ENCODE results near the gene PIGZ.

The PIGZ gene

GRCh38 chr3:196967412-196968232 is 1.0 kb downstream of the PIGZ start:
- DNase-seq (ENCODE audit: low spot score) = no peak
- TF ChIP-seq, protein P1, sequence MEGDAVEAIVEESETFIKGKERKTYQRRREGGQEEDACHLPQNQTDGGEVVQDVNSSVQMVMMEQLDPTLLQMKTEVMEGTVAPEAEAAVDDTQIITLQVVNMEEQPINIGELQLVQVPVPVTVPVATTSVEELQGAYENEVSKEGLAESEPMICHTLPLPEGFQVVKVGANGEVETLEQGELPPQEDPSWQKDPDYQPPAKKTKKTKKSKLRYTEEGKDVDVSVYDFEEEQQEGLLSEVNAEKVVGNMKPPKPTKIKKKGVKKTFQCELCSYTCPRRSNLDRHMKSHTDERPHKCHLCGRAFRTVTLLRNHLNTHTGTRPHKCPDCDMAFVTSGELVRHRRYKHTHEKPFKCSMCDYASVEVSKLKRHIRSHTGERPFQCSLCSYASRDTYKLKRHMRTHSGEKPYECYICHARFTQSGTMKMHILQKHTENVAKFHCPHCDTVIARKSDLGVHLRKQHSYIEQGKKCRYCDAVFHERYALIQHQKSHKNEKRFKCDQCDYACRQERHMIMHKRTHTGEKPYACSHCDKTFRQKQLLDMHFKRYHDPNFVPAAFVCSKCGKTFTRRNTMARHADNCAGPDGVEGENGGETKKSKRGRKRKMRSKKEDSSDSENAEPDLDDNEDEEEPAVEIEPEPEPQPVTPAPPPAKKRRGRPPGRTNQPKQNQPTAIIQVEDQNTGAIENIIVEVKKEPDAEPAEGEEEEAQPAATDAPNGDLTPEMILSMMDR (IDR thresholded peaks at IDR 0.05) = no peak
- Histone ChIP-seq H3K4me3 (peak overlapping the region; percentile 76), H3K27ac (no peak overlapping the region)

DNA sequence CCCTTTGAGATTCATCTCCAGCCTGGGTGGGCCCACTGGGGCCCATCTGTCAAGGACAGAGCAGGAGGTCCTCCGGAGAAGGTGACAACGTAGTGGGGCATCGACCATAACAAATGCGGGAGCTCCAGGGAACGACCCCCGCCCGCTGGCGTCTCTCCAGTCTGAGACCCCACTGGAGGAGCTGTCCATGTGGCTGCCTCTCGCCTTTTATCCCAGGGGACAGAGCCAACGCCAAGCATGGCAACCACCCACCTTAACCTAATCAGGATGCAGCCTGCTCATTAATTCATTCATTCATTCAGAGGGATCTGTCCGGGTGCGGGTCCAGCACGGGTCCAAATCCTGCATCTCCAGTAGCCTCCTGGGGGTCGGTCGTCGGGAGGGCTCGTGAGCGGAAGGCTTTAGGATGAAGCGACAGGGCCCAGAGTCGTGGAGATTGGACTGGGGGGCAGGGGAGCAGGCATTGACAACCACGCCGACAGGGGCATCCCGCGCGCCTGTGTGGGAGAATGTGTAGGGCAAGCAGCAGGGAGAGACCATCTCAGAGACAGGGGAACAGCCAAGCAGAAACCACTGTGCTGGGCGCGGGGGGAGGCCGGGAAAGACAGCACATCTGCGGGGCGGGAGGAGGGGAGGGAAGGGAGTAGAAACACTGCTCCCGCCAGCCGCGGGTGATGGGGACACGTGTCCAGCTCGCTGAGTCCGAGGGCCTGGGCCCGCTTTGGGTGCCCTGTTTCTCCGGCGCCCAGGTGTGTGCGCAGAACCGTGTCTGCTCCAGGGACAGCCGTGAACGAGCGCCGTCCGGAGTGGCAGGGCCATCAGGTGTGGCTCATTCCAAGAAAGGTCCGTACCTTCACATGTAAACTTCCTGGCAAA is 1.9 kb downstream of the PIGZ start:
- TF ChIP-seq, protein P1 (IDR thresholded peaks at IDR 0.05) = no peak
- no peak overlapping the region for H3K27ac ChIP-seq
- DNase-seq (ENCODE audit: low spot score) = no peak
- H3K4me3 ChIP-seq = no peak overlapping the region

DNA sequence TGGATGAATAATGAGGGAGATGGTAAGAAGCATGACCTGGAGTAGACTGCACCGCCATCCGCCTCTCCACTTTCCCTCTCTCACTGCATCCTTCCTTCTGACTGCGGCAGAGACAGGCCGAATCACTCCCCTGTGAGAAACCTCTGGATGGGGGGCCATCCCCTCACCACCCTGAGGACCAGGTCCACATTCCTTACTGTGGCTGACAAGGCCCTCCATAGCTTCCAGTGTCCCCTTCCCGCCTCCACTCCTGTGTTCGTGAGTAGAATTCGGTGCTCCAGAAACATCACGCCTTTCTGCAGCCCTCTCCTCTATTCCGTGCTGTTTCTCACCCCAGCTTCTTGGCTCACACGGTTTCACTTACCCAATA is 2.8 kb downstream of the PIGZ start:
- Histone ChIP-seq H3K27ac (no peak overlapping the region), H3K4me3 (no peak overlapping the region)
- no peak for DNase-seq (ENCODE audit: low spot score)
- TF ChIP-seq, protein P1 (IDR thresholded peaks at IDR 0.05) = no peak

DNA sequence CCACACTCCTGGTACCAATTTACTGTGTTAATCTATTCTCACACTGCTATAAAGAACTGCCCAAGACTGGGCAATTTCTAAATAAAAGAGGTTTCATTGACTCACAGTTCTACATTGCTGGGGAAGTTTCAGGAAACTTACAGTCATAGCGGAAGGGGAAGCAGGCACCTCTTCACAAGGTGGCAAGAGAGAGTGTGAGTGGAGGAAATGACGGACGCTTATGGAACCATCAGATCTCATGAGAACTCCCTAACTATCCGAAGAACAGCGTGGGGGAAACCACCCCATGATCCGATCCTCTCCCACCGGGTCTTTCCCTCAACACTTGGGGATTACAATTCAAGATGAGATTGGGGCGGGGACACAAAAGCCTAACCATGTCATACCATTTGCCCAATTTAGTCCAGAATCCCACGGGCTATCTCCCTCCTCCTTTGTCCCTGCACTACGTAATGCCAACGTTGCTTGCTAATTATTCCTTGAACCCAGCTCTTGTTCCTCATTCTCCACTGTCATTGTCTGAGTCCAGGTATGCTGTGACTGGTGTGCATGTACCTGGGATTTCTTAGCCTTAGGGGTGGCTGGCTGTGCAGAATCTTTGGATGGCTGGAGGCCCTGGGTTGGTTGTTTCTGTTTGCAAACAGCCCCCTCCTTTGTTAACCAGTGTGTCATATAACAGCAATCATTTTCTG is 3.4 kb downstream of the PIGZ start:
- TF ChIP-seq, protein P1 (IDR thresholded peaks at IDR 0.05) = no peak
- Histone ChIP-seq H3K4me3 (no peak overlapping the region), H3K27ac (no peak overlapping the region)
- no peak for DNase-seq (ENCODE audit: low spot score)

DNA sequence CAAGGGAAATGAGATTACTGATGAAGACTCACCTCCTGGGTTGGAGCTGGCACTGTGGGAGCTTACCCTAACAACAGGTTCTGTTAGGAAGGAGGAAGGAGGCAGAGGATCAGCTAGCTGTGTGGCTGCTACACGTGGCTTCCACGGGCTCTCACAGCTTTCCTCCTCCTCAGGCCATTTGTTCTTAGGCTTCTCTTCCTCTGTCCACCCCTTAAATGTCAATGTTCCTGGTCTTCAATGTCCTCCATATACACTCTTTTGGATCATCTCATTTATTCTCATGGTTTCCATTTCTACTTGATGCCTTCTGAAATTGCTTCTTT is 5.0 kb downstream of the PIGZ start:
- no peak overlapping the region for H3K27ac ChIP-seq

GRCh38 chr3:196962930-196963630 is 5.6 kb downstream of the PIGZ start:
- TF ChIP-seq, protein P1 (IDR thresholded peaks at IDR 0.05) = no peak
- DNase-seq (ENCODE audit: low spot score) = no peak
- Histone ChIP-seq H3K4me3 (no peak overlapping the region), H3K27ac (no peak overlapping the region)

More for the DNA sequence above, 5.0 kb downstream of the PIGZ start:
- H3K4me3 ChIP-seq = no peak overlapping the region
- TF ChIP-seq, protein P1 (IDR thresholded peaks at IDR 0.05) = no peak
- DNase-seq (ENCODE audit: low spot score) = no peak
